LNCaP clone FGC (cell line): ENCODE measurements around the gene CCDC186.

ENCODE experiments used
- DNase-seq: peaks from one replicate; pipeline ENCODE4 v3.0.0-alpha.2; 2011; ENCODE audit warnings: low read depth
- H3K4me3 ChIP-seq: 2 replicates; pipeline ENCODE4 v1.5.1; 2011; ENCODE audit warnings: mild to moderate bottlenecking, low read depth, low read length, control low read depth
- TF ChIP-seq, protein P1 (sequence below): IDR thresholded peaks from 2 replicates; pipeline ENCODE4 v1.5.1; 2012; ENCODE audit warnings: mild to moderate bottlenecking; ENCODE audit not compliant: control insufficient read depth, insufficient read depth; ENCODE audit errors: extremely low read depth

The CCDC186 gene

DNA sequence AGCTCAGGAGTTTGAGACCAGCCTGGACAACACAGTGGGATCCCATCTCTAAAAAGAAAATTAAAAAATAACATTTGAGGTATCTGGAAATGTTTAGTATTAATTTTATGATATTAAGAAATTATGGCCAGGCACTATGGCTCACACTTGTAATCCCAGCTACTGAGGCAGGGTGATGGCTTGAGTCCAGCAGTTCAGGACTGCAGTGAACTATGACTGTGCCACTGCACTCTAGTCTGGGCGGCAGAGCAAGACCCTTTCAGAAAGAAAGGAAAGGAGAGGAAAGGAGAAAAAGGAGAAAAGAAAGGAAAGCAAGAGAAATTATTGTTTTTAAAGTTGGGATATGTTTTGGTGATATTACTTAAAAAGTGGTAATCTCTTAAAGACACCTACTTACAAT is 2.5 kb upstream of the CCDC186 start:
- H3K4me3 ChIP-seq, result no peak overlapping the region
- TF ChIP-seq, protein P1, sequence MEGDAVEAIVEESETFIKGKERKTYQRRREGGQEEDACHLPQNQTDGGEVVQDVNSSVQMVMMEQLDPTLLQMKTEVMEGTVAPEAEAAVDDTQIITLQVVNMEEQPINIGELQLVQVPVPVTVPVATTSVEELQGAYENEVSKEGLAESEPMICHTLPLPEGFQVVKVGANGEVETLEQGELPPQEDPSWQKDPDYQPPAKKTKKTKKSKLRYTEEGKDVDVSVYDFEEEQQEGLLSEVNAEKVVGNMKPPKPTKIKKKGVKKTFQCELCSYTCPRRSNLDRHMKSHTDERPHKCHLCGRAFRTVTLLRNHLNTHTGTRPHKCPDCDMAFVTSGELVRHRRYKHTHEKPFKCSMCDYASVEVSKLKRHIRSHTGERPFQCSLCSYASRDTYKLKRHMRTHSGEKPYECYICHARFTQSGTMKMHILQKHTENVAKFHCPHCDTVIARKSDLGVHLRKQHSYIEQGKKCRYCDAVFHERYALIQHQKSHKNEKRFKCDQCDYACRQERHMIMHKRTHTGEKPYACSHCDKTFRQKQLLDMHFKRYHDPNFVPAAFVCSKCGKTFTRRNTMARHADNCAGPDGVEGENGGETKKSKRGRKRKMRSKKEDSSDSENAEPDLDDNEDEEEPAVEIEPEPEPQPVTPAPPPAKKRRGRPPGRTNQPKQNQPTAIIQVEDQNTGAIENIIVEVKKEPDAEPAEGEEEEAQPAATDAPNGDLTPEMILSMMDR, result no peak
- DNase-seq, result no peak

- DNase-seq, result no peak
- H3K4me3 ChIP-seq, result no peak overlapping the region
- TF ChIP-seq, protein P1, result no peak
Observed at GRCh38 chr10:114175667-114176066, 1.7 kb upstream of the CCDC186 start.

- TF ChIP-seq, protein P1, result no peak
- DNase-seq, result no peak
- peak overlapping the region; percentile 94 for H3K4me3 ChIP-seq
Observed at GRCh38 chr10:114174695-114175188, 739 bp upstream of the CCDC186 start.

- no peak for DNase-seq
- TF ChIP-seq, protein P1, result no peak
- peak overlapping the region; percentile 94 for H3K4me3 ChIP-seq
Observed at GRCh38 chr10:114173603-114173920, 441 bp downstream of the CCDC186 start.

- TF ChIP-seq, protein P1, result no peak
- no peak for DNase-seq
- peak overlapping the region; percentile 94 for H3K4me3 ChIP-seq
Observed at GRCh38 chr10:114172776-114173602, 1.0 kb downstream of the CCDC186 start.

GRCh38 chr10:114172216-114172615 is 1.8 kb downstream of the CCDC186 start:
- H3K4me3 ChIP-seq, result peak overlapping the region; percentile 94
- no peak for DNase-seq
- TF ChIP-seq, protein P1, result no peak
